RWPE1 (cell line): Measurements from ENCODE around the gene TELO2.

Experiments
- CTCF ChIA-PET: fragments of 350-600 bp; sonication (Branson Sonifier 250); formaldehyde crosslinking; extraction: SDS; loops from one replicate; lab custom pipeline; 2021; lab: Yijun Ruan, JAX
- POLR2A ChIA-PET: fragments of 400-600 bp; formaldehyde crosslinking; extraction: SDS; loops from one replicate; lab custom pipeline; 2020; ENCODE audit warnings: antibody characterized with exemption; ENCODE audit not compliant: low non-redundant PET; lab: Yijun Ruan, JAX
- DNase-seq: peaks from one replicate; pipeline ENCODE4 v3.0.0; 2012; ENCODE audit warnings: low spot score
- H3K27ac ChIP-seq: fragments of 450-650 bp; 2 replicates; pipeline ENCODE4 v1.5.1; 2017
- CTCF ChIP-seq: fragments of 450-650 bp; conservative IDR thresholded peaks from 2 replicates; pipeline ENCODE4 v1.5.1; 2017; ENCODE audit warnings: low read depth, mild to moderate bottlenecking

TELO2 gene

GRCh38 chr16:1492082-1492922 is 858 bp upstream of the TELO2 start:
- CTCF ChIA-PET, result interaction anchor here (0.7 kb wide), 1 partner anchor 58 kb away, joined by 3 read pairs; no protein-coding TSS in a partner anchor
- H3K27ac ChIP-seq, result peak overlapping the region; percentile 79
- no peak for DNase-seq
- TF ChIP-seq CTCF, result no peak
- POLR2A ChIA-PET, result interaction anchor here (0.8 kb wide), 1 partner anchor 26 kb away, joined by 4 read pairs; no protein-coding TSS in a partner anchor

GRCh38 chr16:1493746-1494094 is 560 bp downstream of the TELO2 start:
- POLR2A ChIA-PET, result interaction anchor here (0.6 kb wide), 2 partner anchors 116 to 120 kb away, joined by 3 read pairs; no protein-coding TSS in a partner anchor
- DNase-seq, result peak; percentile 13

GRCh38 chr16:1494129-1494640 is 1.0 kb downstream of the TELO2 start:
- CTCF ChIA-PET, result interaction anchor here (0.6 to 0.7 kb wide), 2 partner anchors 56 to 108 kb away, joined by 3 read pairs; no protein-coding TSS in a partner anchor
- peak overlapping the region; percentile 79 for H3K27ac ChIP-seq
- TF ChIP-seq CTCF, result peak; percentile 77
- POLR2A ChIA-PET, result interaction anchor here (0.6 kb wide), 2 partner anchors 116 to 119 kb away, joined by 3 read pairs; no protein-coding TSS in a partner anchor
- peak; percentile 57 for DNase-seq

More at GRCh38 chr16:1493746-1494094, 560 bp downstream of the TELO2 start:
- no peak for TF ChIP-seq CTCF
- CTCF ChIA-PET, result interaction anchor here (0.6 kb wide), 1 partner anchor 57 kb away, joined by 3 read pairs; no protein-coding TSS in a partner anchor
- peak overlapping the region; percentile 79 for H3K27ac ChIP-seq

- TF ChIP-seq CTCF, result no peak
- peak overlapping the region; percentile 79 for H3K27ac ChIP-seq
- ChIA-PET POLR2A (no interaction called here), CTCF (interaction anchor here (0.7 kb wide), 1 partner anchor 107 kb away, joined by 3 read pairs; no protein-coding TSS in a partner anchor)
- no peak for DNase-seq
Measured at GRCh38 chr16:1494711-1495110, 1.6 kb downstream of the TELO2 start.

- DNase-seq, result no peak
- POLR2A ChIA-PET, result interaction anchor here (0.5 kb wide), 1 partner anchor 15 kb away, joined by 4 read pairs; no protein-coding TSS in a partner anchor
- no peak for TF ChIP-seq CTCF
Measured at GRCh38 chr16:1495211-1495888, 2.2 kb downstream of the TELO2 start.

GRCh38 chr16:1495889-1496262 is 2.7 kb downstream of the TELO2 start:
- no peak for DNase-seq
- ChIA-PET CTCF (interaction anchor here (0.6 kb wide), 1 partner anchor 95 kb away, joined by 3 read pairs; no protein-coding TSS in a partner anchor), POLR2A (no interaction called here)
- no peak overlapping the region for H3K27ac ChIP-seq
- TF ChIP-seq CTCF, result no peak

More at GRCh38 chr16:1495211-1495888, 2.2 kb downstream of the TELO2 start:
- H3K27ac ChIP-seq, result peak overlapping the region; percentile 79
- CTCF ChIA-PET, result interaction anchor here (0.6 kb wide), 1 partner anchor 96 kb away, joined by 3 read pairs; no protein-coding TSS in a partner anchor
